ENCODE measurements around the gene TAMALIN. TPM values are rescaled to one million over a fixed set of nuclear protein-coding genes. Genes with fewer than 3 reads are reported as not detected.

Gene TAMALIN
- polyA plus RNA-seq, 3 donors = 0.63 to 118 (median 1.6) TPM

DNA sequence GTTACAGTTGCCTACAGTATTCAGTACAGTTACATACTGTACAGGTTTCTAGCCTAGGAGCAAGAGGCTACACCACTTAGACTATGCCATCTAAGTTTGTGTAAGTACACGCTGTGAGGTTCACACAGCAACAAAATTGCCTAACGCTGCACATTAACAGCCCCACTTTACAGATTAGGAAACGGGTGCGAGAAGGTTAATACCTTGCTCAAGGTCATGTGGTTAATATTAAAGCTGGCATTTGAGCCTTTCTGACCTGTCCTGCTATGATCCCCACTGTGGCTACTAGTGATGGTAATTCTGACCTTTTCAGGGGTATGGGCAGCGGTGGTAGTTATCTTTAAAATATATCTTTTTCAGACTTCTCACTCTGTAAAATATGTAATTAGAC, 34.3 kb upstream of the TAMALIN start:
- peaks cover 89% of the 10 kb centered on the region for H3K4me1 Mint-ChIP-seq
- Histone ChIP-seq H3K27ac (ENCODE audit: low read depth in 1 of 2, low read length in 2 of 2) (peak overlapping the region; percentile 87 to 97), H3K4me1 (ENCODE audit: control insufficient read depth in 1 of 2, insufficient read depth in 2 of 2, low read length in 2 of 2) (peaks cover 79 to 87% of the 10 kb centered on the region in 2 donors), H4K20me1 (ENCODE audit: insufficient read depth, low read length) (peaks cover 10% of the 10 kb centered on the region), H3K27me3 (ENCODE audit: control insufficient read depth in 2 of 2, insufficient read depth in 2 of 2, low read length in 2 of 2) (no peaks in the 10 kb centered on the region), H2AFZ (ENCODE audit: insufficient read depth, low read depth, low read length, poor library complexity, severe bottlenecking) (no peak overlapping the region), H3K9me3 (replicated peaks in 1 of 2; ENCODE audit: control insufficient read depth in 1 of 2, insufficient read depth in 1 of 2, low read length in 2 of 2) (no peaks in the 10 kb centered on the region), H3K36me3 (replicated peaks in 1 of 2; ENCODE audit: control insufficient read depth in 1 of 2, insufficient read depth in 2 of 2, low read length in 2 of 2) (peaks cover 0 to 16% of the 10 kb centered on the region in 2 donors), H3K4me2 (replicated peaks; ENCODE audit: extremely low read depth, low read length, poor library complexity, severe bottlenecking) (peak overlapping the region; percentile 84), H3K4me3 (replicated peaks in 1 of 3; ENCODE audit: low read depth in 2 of 3, low read length in 3 of 3) (peak overlapping the region; percentile 26 to 73 (median 44)), H3K9ac (ENCODE audit: insufficient read depth, low read length, poor library complexity, severe bottlenecking) (peak overlapping the region; percentile 61), H3K79me2 (ENCODE audit: insufficient read depth, low read length) (peaks cover 91% of the 10 kb centered on the region)
- H3K9me3 Mint-ChIP-seq = no peaks in the 10 kb centered on the region
- peak overlapping the region; percentile 87 to 97 (median 97) for H3K27ac Mint-ChIP-seq
- peaks cover 32 to 43% of the 10 kb centered on the region in 2 donors for H3K36me3 Mint-ChIP-seq
- H3K27me3 Mint-ChIP-seq (ENCODE audit: low read depth in 3 of 3) = peaks cover 0 to 2% (median 0%) of the 10 kb centered on the region in 3 donors
- DNase-seq = peak in 2 of 3 donors; percentile 54 to 56
- peak overlapping the region; percentile 62 to 63 for H3K4me3 Mint-ChIP-seq
- TF ChIP-seq, protein P1, sequence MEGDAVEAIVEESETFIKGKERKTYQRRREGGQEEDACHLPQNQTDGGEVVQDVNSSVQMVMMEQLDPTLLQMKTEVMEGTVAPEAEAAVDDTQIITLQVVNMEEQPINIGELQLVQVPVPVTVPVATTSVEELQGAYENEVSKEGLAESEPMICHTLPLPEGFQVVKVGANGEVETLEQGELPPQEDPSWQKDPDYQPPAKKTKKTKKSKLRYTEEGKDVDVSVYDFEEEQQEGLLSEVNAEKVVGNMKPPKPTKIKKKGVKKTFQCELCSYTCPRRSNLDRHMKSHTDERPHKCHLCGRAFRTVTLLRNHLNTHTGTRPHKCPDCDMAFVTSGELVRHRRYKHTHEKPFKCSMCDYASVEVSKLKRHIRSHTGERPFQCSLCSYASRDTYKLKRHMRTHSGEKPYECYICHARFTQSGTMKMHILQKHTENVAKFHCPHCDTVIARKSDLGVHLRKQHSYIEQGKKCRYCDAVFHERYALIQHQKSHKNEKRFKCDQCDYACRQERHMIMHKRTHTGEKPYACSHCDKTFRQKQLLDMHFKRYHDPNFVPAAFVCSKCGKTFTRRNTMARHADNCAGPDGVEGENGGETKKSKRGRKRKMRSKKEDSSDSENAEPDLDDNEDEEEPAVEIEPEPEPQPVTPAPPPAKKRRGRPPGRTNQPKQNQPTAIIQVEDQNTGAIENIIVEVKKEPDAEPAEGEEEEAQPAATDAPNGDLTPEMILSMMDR (IDR thresholded peaks at IDR 0.05) = no peak
- no CpG with 5 or more reads among the region's 5 CpGs for WGBS (ENCODE audit: insufficient coverage)
- intact Hi-C loops (cut with micrococcal nuclease) = loop anchor here in 1 of 2 donors (2.0 kb wide), 1 partner anchor 86 kb away; no protein-coding TSS in a partner anchor

DNA sequence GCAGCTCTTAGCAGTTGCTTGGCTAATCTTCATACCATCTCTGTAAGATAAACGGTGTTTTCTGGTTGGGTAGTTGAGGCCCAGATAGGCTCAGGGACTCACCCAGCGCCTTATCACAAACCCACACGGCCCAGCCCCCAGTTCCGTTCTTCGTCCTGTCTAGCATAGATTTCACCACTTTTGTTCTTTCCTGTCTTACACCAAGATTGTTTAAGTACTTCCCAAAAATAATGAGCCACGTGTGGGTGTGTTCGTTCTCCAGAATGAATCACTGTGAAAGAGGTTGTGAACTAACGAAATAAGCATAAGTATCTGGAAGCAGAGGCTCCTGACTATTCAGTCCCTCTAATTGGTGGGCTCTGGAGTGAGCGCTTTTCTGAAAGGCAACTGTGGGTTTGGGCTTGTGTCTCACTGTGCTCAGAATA, 33.9 kb upstream of the TAMALIN start:
- intact Hi-C loops (cut with micrococcal nuclease) = loop anchor here in 1 of 2 donors (2.0 kb wide), 1 partner anchor 86 kb away; no protein-coding TSS in a partner anchor
- TF ChIP-seq, protein P1 (IDR thresholded peaks at IDR 0.05) = no peak
- H2AFZ ChIP-seq (ENCODE audit: insufficient read depth, low read depth, low read length, poor library complexity, severe bottlenecking) = no peak overlapping the region
- WGBS (ENCODE audit: insufficient coverage) = 0% methylated on average over 3 of the region's 9 CpGs
- no peaks in the 10 kb centered on the region for H3K27me3 ChIP-seq (ENCODE audit: control insufficient read depth in 2 of 2, insufficient read depth in 2 of 2, low read length in 2 of 2)
- peak overlapping the region; percentile 84 for H3K4me2 ChIP-seq (replicated peaks; ENCODE audit: extremely low read depth, low read length, poor library complexity, severe bottlenecking)
- peak; percentile 90 to 98 (median 97) for DNase-seq
- H3K4me3 Mint-ChIP-seq = peak overlapping the region; percentile 63 to 76
- peak overlapping the region; percentile 61 for H3K9ac ChIP-seq (ENCODE audit: insufficient read depth, low read length, poor library complexity, severe bottlenecking)
- peaks cover 92% of the 10 kb centered on the region for H3K4me1 Mint-ChIP-seq
- H3K36me3 Mint-ChIP-seq = peaks cover 34 to 47% of the 10 kb centered on the region in 2 donors
- H3K27ac ChIP-seq (ENCODE audit: low read depth in 1 of 2, low read length in 2 of 2) = peak overlapping the region; percentile 87 to 97
- H3K4me1 ChIP-seq (ENCODE audit: control insufficient read depth in 1 of 2, insufficient read depth in 2 of 2, low read length in 2 of 2) = peaks cover 84 to 91% of the 10 kb centered on the region in 2 donors
- H3K4me3 ChIP-seq (replicated peaks in 1 of 3; ENCODE audit: low read depth in 2 of 3, low read length in 3 of 3) = peak overlapping the region; percentile 26 to 73 (median 44)
- H3K79me2 ChIP-seq (ENCODE audit: insufficient read depth, low read length) = peaks cover 91% of the 10 kb centered on the region
- no peaks in the 10 kb centered on the region for H3K9me3 ChIP-seq (replicated peaks in 1 of 2; ENCODE audit: control insufficient read depth in 1 of 2, insufficient read depth in 1 of 2, low read length in 2 of 2)
- peak overlapping the region; percentile 87 to 97 (median 97) for H3K27ac Mint-ChIP-seq
- H3K9me3 Mint-ChIP-seq = no peaks in the 10 kb centered on the region
- H4K20me1 ChIP-seq (ENCODE audit: insufficient read depth, low read length) = peaks cover 6% of the 10 kb centered on the region
- H3K27me3 Mint-ChIP-seq (ENCODE audit: low read depth in 3 of 3) = peaks cover 0 to 2% (median 0%) of the 10 kb centered on the region in 3 donors
- peaks cover 0 to 20% of the 10 kb centered on the region in 2 donors for H3K36me3 ChIP-seq (replicated peaks in 1 of 2; ENCODE audit: control insufficient read depth in 1 of 2, insufficient read depth in 2 of 2, low read length in 2 of 2)
